Measurements from ENCODE around the gene MDP1.

MDP1 gene

DNA sequence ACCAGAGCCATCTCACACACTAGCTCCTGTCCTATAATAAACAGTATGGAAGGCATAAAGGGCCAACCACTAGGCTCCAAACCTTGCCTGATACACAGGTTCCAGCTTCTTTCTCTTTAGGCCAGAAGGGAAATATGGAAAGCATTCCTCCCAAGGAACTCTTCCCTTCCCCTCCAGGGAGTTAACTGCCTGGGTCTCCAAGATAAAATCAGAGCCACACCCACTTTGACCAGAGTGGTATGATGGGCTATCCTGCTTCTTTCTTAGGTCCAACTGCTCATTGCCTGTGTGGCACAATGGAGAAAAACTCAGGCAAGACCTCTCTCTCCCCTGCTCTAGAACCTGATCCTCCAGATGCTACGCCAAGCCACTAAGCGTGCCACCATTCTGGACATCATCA, 8.2 kb downstream of the MDP1 start:
- TF ChIP-seq, protein P1, sequence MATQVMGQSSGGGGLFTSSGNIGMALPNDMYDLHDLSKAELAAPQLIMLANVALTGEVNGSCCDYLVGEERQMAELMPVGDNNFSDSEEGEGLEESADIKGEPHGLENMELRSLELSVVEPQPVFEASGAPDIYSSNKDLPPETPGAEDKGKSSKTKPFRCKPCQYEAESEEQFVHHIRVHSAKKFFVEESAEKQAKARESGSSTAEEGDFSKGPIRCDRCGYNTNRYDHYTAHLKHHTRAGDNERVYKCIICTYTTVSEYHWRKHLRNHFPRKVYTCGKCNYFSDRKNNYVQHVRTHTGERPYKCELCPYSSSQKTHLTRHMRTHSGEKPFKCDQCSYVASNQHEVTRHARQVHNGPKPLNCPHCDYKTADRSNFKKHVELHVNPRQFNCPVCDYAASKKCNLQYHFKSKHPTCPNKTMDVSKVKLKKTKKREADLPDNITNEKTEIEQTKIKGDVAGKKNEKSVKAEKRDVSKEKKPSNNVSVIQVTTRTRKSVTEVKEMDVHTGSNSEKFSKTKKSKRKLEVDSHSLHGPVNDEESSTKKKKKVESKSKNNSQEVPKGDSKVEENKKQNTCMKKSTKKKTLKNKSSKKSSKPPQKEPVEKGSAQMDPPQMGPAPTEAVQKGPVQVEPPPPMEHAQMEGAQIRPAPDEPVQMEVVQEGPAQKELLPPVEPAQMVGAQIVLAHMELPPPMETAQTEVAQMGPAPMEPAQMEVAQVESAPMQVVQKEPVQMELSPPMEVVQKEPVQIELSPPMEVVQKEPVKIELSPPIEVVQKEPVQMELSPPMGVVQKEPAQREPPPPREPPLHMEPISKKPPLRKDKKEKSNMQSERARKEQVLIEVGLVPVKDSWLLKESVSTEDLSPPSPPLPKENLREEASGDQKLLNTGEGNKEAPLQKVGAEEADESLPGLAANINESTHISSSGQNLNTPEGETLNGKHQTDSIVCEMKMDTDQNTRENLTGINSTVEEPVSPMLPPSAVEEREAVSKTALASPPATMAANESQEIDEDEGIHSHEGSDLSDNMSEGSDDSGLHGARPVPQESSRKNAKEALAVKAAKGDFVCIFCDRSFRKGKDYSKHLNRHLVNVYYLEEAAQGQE (IDR thresholded peaks at IDR 0.05; ENCODE audit: insufficient read depth in 1 of 2, low read depth in 2 of 2, low read length in 2 of 2): no peak
- TF ChIP-seq POLR2AphosphoS5 (IDR thresholded peaks at IDR 0.05; ENCODE audit: low read depth, low read length) (no peak), TAF1 (IDR thresholded peaks at IDR 0.05; ENCODE audit: borderline replicate concordance, insufficient read depth, low read length) (no peak), SIN3A (IDR thresholded peaks at IDR 0.05; ENCODE audit: borderline replicate concordance, insufficient read depth, low read length) (no peak), FOXP2 (optimal IDR thresholded peaks at IDR 0.05; ENCODE audit: borderline replicate concordance, extremely low read depth, extremely low read length, insufficient read depth) (no peak)

DNA sequence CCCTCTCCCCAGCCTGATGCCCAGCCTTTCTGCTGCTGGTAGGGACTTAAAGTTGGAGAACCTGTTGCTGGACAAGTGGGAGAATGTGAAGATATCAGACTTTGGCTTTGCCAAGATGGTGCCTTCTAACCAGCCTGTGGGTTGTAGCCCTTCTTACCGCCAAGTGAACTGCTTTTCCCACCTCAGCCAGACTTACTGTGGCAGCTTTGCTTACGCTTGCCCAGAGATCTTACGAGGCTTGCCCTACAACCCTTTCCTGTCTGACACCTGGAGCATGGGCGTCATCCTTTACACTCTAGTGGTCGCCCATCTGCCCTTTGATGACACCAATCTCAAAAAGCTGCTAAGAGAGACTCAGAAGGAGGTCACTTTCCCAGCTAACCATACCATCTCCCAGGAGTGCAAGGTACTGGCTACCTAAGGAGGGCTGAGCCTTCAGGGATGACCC, 8.7 kb downstream of the MDP1 start:
- TF ChIP-seq TAF1 (IDR thresholded peaks at IDR 0.05; ENCODE audit: borderline replicate concordance, insufficient read depth, low read length): no peak
- TF ChIP-seq POLR2AphosphoS5 (IDR thresholded peaks at IDR 0.05; ENCODE audit: low read depth, low read length): no peak
- TF ChIP-seq FOXP2 (optimal IDR thresholded peaks at IDR 0.05; ENCODE audit: borderline replicate concordance, extremely low read depth, extremely low read length, insufficient read depth): no peak
- TF ChIP-seq, protein P1 (IDR thresholded peaks at IDR 0.05; ENCODE audit: insufficient read depth in 1 of 2, low read depth in 2 of 2, low read length in 2 of 2): no peak
- TF ChIP-seq SIN3A (IDR thresholded peaks at IDR 0.05; ENCODE audit: borderline replicate concordance, insufficient read depth, low read length): no peak

DNA sequence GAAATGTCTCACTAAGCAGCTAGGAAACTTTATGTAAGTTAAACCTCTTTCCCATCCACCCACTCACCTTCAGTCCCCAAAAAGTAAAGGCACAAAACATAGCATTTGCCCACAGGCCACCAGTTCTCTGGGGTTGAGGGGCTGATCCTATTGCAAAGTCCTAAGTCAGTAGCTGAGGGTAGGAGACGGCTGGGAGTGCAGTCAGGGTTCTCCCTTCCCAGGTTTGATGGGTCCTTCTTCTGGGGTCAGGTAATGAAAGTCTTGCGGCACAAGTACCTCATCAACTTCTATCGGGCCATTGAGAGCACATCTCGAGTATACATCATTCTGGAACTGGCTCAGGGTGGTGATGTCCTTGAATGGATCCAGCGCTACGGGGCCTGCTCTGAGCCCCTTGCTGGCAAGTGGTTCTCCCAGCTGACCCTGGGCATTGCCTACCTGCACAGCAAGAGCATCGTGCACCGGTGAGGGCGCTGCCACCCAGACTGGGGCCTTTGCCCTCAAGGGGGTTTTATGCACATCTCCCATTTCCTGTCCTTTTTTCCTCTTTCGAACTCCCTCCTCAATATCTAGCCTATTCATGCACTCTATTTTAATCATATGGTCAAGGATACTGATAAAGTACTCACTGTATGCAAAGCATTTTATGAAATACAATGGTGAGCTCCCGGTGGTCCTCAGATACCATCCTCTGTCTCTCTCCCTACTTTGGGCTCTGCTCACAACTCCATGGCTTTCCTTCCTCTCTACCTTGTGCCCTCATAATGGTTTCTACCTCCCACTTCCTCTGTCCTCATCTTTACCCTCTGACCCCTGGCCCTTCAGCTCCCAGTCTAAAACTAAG, 9.4 kb downstream of the MDP1 start:
- no peak for TF ChIP-seq SIN3A (IDR thresholded peaks at IDR 0.05; ENCODE audit: borderline replicate concordance, insufficient read depth, low read length)

DNA sequence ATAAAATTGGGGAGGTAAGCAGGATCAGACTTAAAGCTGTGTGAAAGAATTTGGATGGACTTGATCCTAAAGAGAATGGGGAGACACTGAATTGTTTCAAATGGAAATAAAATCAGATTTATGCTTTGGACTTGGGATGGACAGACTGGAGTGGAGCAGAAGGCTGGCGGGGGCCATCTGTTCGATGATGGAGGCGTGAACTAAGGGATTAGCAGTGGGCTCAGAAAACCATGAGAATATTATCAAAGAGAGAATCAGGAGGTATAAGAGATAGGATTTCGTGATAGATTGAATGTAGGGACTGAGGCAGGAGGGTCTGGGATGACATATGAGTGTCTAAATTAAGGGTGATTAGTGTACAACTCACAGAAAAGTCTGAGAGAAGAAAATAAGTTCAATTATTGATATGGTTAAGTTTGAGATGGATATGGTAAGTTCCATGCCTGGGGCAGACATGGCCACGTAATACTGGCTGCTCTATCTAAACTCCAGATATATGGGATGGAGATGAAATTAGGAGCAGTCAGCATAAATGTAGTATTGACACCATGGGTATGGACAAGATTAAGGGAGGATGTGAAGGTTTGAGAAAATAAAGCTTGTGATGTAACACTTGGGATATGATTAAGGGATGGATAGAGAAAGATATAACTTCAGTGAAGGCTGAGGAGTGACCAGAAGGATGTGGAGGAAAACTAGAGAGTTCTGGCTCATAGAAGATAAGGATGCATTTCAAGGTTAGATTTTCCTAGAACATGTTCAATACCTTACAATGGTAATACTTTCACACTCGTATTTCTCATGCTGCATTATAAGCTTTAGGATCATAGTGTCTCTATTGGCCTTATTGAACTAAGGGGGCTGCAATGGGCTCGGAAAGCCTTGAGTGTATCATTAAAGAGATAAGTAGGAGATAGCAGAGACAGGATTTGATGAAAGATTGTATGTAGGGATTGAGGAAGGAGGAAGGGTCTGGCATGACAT, 11.4 kb downstream of the MDP1 start:
- no peak for TF ChIP-seq TAF1 (IDR thresholded peaks at IDR 0.05; ENCODE audit: borderline replicate concordance, insufficient read depth, low read length)
- no peak for TF ChIP-seq POLR2AphosphoS5 (IDR thresholded peaks at IDR 0.05; ENCODE audit: low read depth, low read length)
- TF ChIP-seq FOXP2 (optimal IDR thresholded peaks at IDR 0.05; ENCODE audit: borderline replicate concordance, extremely low read depth, extremely low read length, insufficient read depth): no peak
- TF ChIP-seq, protein P1 (IDR thresholded peaks at IDR 0.05; ENCODE audit: insufficient read depth in 1 of 2, low read depth in 2 of 2, low read length in 2 of 2): no peak

DNA sequence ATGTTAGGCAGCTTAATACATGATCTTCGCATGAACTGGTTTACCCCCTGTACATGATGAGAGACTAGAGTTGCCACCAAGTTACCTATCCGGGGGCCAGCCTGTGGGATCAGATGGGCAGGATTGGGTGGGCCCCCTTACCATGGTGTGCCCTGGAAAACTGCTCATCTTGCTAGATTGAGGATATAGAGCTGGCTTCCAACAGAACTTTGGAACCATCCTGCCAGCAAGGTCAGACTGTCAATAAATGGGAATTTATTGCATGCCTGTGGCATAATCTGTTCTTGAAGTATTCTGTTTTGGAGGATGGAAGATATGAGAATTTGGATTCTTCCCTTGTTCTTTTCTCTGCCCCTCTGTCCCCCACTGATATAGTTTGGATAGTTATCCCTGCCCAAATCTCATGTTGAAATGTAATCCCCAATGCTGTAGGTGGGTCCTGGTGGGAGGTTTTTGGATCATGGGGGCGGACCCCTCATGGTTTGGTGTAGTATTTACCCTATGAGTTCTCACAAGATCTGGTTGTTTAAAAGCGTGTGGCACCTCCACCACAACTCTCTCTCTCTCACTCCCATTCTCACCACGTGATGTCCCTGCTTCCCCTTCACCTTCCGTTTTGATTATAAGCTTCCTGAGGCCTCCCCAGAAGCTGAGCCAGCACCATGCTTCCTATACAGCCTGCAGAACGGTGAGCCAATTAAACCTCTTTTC, 16.9 kb downstream of the MDP1 start:
- TF ChIP-seq SIN3A (IDR thresholded peaks at IDR 0.05; ENCODE audit: borderline replicate concordance, insufficient read depth, low read length) (no peak), POLR2AphosphoS5 (IDR thresholded peaks at IDR 0.05; ENCODE audit: low read depth, low read length) (no peak), TAF1 (IDR thresholded peaks at IDR 0.05; ENCODE audit: borderline replicate concordance, insufficient read depth, low read length) (no peak), FOXP2 (optimal IDR thresholded peaks at IDR 0.05; ENCODE audit: borderline replicate concordance, extremely low read depth, extremely low read length, insufficient read depth) (no peak)
- TF ChIP-seq, protein P1 (IDR thresholded peaks at IDR 0.05; ENCODE audit: insufficient read depth in 1 of 2, low read depth in 2 of 2, low read length in 2 of 2): no peak
